ENCODE data around the gene PTGER4.
A peak's percentile ranks its signal among the peaks of the same experiment; 100 is the strongest.

PTGER4 gene

DNA sequence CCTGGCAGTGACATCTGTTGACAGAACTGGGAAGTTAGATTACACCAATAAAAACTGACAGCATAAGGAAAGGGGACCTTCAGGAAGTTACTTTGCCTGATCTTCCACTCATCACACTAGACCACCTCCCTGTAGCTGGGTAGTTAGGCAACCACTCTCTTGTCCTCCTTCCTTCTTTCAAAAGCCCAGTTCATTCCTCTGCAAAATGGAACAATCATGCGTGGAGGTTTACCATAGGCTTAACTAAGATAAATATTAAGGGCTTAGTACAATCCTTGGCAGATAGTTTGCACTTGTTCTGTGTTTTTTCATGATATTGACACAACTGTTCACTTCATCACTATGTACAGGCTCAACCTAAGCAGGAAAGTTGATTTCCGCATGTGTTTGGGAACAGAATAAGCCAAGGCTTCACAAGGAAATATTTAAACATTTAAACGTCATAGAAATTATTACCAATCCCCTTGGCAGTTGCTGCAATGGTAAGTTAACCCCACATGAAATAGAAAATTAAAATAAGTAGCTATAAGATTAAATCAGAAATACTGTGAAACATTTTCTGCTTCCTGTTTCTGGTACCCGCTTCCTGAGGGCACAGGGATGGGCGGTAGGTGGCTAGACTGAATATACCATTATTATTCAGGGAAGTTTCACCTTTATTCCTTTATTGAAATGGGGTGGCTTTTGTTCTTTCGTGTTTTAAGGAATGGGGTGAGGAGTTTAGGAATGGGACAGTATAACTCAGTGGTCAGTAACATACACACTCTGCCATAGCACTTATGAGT is 9.9 kb upstream of the PTGER4 start:
- no peak overlapping the region for H3K4me3 ChIP-seq (replicated peaks; ENCODE audit: low read depth, low read length)
- TF ChIP-seq, protein P1, sequence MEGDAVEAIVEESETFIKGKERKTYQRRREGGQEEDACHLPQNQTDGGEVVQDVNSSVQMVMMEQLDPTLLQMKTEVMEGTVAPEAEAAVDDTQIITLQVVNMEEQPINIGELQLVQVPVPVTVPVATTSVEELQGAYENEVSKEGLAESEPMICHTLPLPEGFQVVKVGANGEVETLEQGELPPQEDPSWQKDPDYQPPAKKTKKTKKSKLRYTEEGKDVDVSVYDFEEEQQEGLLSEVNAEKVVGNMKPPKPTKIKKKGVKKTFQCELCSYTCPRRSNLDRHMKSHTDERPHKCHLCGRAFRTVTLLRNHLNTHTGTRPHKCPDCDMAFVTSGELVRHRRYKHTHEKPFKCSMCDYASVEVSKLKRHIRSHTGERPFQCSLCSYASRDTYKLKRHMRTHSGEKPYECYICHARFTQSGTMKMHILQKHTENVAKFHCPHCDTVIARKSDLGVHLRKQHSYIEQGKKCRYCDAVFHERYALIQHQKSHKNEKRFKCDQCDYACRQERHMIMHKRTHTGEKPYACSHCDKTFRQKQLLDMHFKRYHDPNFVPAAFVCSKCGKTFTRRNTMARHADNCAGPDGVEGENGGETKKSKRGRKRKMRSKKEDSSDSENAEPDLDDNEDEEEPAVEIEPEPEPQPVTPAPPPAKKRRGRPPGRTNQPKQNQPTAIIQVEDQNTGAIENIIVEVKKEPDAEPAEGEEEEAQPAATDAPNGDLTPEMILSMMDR (IDR thresholded peaks at IDR 0.05; ENCODE audit: low read length, missing control alignments) = no peak
- DNase-seq (ENCODE audit: low read depth) = no peak

DNA sequence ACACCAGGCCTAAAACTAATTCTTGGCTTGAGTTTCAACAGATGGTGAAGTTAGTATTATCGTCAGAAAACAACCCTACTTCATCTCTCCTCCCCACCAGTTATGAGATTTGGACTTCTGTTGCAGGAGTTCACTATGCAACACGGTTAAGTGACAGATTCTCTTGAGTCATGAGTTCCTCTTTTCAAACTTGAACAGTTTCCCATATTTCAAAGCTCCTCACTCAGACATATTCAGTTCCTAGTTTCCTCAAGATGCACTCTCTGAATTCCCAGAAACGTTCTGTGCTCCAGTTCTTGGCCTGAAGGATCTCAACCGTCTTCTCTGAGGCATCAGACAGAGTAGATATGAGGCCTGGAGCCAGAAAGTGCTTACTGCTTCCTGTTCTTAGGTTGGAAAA is 7.3 kb upstream of the PTGER4 start:
- TF ChIP-seq, protein P1 (IDR thresholded peaks at IDR 0.05; ENCODE audit: low read length, missing control alignments) = no peak
- no peak overlapping the region for H3K4me3 ChIP-seq (replicated peaks; ENCODE audit: low read depth, low read length)
- no peak for DNase-seq (ENCODE audit: low read depth)

DNA sequence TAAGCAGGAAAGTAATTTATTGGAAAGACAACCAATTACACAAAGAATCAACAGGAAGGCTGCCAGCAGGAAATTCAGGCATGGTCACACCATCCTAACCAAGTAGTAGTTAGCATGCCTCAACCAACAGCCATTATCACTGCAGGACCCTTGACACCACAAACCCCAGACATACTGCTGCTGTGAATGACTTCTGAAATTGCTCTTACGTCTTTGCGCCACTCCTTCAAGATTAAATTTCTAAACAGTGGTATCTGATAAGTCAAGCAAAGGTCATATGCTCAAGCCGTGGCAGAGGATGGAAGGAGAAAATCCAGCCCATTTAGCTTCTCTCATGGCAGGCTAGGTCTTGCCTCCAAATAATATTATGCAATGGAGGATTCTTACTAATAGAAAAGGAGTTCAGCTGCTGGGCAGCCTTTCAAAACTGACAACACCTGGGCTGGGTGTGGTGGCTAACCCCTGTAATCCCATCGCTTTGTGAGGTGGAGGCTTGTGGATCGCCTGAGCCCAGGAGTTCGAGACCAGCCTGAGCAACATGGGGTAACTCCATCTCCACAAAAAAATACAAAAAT is 5.0 kb upstream of the PTGER4 start:
- H3K4me3 ChIP-seq (replicated peaks; ENCODE audit: low read depth, low read length) = no peak overlapping the region
- no peak for DNase-seq (ENCODE audit: low read depth)

DNA sequence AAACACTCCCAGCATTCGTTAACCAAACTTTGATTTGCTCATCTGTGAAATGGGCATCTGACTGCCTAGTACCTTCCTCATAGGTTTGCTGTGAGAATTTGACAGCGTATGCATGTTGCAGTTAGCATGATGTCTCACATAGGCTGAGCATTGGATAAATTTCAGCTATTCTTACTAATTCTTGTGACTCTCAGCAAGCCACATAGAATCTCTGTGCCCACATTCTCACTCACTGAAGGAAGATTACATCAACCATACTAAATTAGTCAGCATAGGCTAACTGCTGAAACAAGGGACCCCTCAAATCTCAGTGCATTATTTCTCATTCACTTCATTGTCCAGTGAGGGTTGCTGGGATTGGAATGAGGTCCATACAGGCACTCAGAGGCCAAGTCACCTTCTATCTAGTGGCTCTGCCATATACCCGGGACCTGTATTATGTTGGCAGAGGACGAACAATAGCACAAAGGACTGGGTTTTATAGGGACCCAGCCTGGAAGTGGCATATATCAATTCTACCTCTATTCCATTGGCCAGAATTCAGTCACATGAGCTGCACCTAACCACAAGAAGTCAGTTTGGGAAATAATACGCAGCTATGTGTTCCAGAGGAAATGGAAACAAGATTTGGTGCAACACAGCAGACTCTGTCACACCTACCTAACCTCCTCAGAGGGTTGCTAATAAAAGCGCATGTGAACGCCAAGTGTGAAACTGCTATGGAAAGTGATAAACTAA is 4.2 kb upstream of the PTGER4 start:
- DNase-seq (ENCODE audit: low read depth) = no peak
- H3K4me3 ChIP-seq (replicated peaks; ENCODE audit: low read depth, low read length) = no peak overlapping the region
- TF ChIP-seq, protein P1 (IDR thresholded peaks at IDR 0.05; ENCODE audit: low read length, missing control alignments) = no peak

More for the DNA sequence above, 5.0 kb upstream of the PTGER4 start:
- TF ChIP-seq, protein P1 (IDR thresholded peaks at IDR 0.05; ENCODE audit: low read length, missing control alignments) = no peak

DNA sequence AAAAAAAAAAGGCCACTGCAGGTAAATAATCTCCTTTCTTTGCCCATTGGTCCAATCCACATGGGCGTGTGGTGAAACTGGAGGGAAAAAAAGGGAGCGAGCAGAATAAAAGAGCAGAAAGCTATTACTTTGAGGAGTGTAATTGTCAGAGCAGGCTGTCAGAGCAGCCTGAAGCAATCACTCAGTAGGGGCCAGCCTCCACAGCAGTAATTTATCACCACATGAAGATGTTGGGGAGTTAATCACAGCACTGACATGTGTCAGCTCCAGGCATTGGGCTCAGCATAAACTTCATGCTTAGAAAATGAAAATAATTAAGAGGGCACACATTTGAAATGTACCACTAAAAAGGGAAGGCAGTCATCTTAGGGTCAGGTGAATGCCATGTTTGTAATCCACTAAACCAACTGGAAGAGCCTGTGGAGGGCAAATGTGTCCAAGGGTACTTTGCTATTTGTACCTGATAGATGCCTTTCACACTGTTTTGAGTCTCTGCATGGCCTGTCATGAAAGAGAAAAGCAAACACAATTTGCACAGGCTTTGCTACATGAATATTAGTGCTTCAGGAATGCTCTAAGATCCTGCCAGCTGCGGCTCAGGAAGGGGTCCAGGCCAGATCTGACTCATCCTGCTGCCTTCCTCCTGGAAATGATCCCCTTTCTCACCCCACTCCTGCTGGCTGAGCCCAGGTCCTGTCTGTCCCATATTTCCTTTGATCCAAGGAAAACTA is 2.9 kb upstream of the PTGER4 start:
- no peak overlapping the region for H3K4me3 ChIP-seq (replicated peaks; ENCODE audit: low read depth, low read length)
- DNase-seq (ENCODE audit: low read depth) = peak; percentile 63
- TF ChIP-seq, protein P1 (IDR thresholded peaks at IDR 0.05; ENCODE audit: low read length, missing control alignments) = no peak

DNA sequence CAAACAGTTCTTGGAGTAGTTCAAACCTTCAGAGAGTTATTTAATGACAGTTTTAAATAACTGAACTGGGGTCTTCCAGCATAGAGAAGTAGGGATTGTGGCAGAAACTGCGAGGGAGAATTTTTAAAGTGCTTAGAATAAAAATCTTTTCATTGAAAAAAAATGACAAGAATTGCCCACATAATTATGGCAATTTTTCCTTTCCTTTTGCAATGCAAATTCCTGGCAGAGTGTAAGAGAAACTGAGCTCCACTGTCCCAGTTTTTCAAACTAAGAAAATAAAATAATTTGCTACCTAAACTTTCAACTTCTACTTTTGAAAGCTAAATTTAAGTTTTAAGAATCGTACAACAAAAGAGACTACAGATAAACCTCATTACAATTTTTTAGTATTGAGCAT is 2.3 kb upstream of the PTGER4 start:
- no peak overlapping the region for H3K4me3 ChIP-seq (replicated peaks; ENCODE audit: low read depth, low read length)
- DNase-seq (ENCODE audit: low read depth) = no peak
- TF ChIP-seq, protein P1 (IDR thresholded peaks at IDR 0.05; ENCODE audit: low read length, missing control alignments) = no peak
